K562 (cell line): ENCODE data around the gene SDHC. TPM values are rescaled to one million over a fixed set of nuclear protein-coding genes. Genes with fewer than 3 reads are reported as not detected.

Experiments
- CREM ChIP-seq: IDR thresholded peaks from 2 replicates; pipeline ENCODE4 v1.6.1; 2014; ENCODE audit warnings: antibody characterized with exemption, low read depth
- NR1H2 ChIP-seq: sonication (generic); formaldehyde crosslinking; IDR thresholded peaks from 2 replicates; pipeline ENCODE4 v1.4.0; 2020; ENCODE audit warnings: mild to moderate bottlenecking, missing genetic modification reagents
- POLR2AphosphoS2 ChIP-seq: IDR thresholded peaks from 2 replicates; pipeline ENCODE4 v1.6.1; 2012; ENCODE audit warnings: low read length, improper control_type of control experiment
- SMAD2 ChIP-seq: fragments of 150-350 bp; IDR thresholded peaks from 2 replicates; pipeline ENCODE4 v1.6.1; 2014; ENCODE audit warnings: low read depth, mild to moderate bottlenecking, low read length
- SREBF2 ChIP-seq: sonication (generic); formaldehyde crosslinking; IDR thresholded peaks from 2 replicates; pipeline ENCODE4 v1.4.0; 2020; ENCODE audit warnings: mild to moderate bottlenecking, missing genetic modification reagents
- STAT5B ChIP-seq: fragments of 250-450 bp; sonication (Bioruptor Pico); IDR thresholded peaks from 2 replicates; pipeline ENCODE4 v1.8.0; 2021; ENCODE audit warnings: mild to moderate bottlenecking, inconsistent platforms
- ZNF165 ChIP-seq: fragments of 250-450 bp; sonication (Bioruptor Pico); IDR thresholded peaks from 2 replicates; pipeline ENCODE4 v1.4.0; 2020; ENCODE audit warnings: borderline replicate concordance
- ZNF197 ChIP-seq: fragments of 200-800 bp; sonication (Bioruptor generic); IDR thresholded peaks from 2 replicates; pipeline ENCODE4 v1.6.1; 2016; ENCODE audit warnings: low read depth, missing genetic modification characterization, missing compliant biosample characterization
- ZNF347 ChIP-seq: fragments of 450-650 bp; formaldehyde crosslinking; IDR thresholded peaks from 2 replicates; pipeline ENCODE4 v1.4.0; 2020; ENCODE audit warnings: low read depth, mild to moderate bottlenecking, moderate library complexity
- polyA plus RNA-seq, 8 experiments: library from polyadenylated mRNA; depleted of rRNA in 4 of 8; stranded (reverse) in 5 of 8; unstranded in 3 of 8; fragments of >200 nt; fragmentation: Nextera tagmentation in 2 of 8; fragmentation: Illumina TruSeq in 1 of 8; extraction: Ambion mirVana in 2 of 8; extraction: Trizol in 1 of 8; gene quantifications; 2 replicates each; pipeline versions ENCODE4 v1.2.1 to v1.2.3, GENCODE V29; 2011 to 2014; ENCODE audit warnings: inconsistent platforms in 1 of 8, missing spikeins in 1 of 8
- total RNA-seq, 7 experiments: library from RNA; depleted of rRNA in 6 of 7; stranded (reverse); fragments of >200 nt in 6 of 7; fragmentation: Illumina TruSeq in 2 of 7; extraction: Trizol in 2 of 7; gene quantifications; 2 replicates each; pipeline versions ENCODE4 v1.2.1 to v1.2.3, GENCODE V29; 2011 to 2021; ENCODE audit warnings: low replicate concordance in 1 of 7
- TF ChIP-seq, protein P1 (sequence below): fragments of 250-450 bp; sonication (Bioruptor Pico); IDR thresholded peaks from 2 replicates; pipeline ENCODE4 v1.9.0; 2021; ENCODE audit warnings: mild to moderate bottlenecking, inconsistent platforms
- TF ChIP-seq, protein P2 (sequence below): fragments of 450-650 bp; formaldehyde crosslinking; IDR thresholded peaks from 2 replicates; pipeline ENCODE4 v1.4.0; 2020; ENCODE audit warnings: mild to moderate bottlenecking, moderate library complexity
- TF ChIP-seq, protein P3 (sequence below): fragments of 450-650 bp; IDR thresholded peaks from 2 replicates; pipeline ENCODE4 v1.6.1; 2018; ENCODE audit not compliant: partially characterized antibody
- TF ChIP-seq, protein P4 (sequence below): IDR thresholded peaks from 3 replicates; pipeline ENCODE4 v1.6.1; 2011; ENCODE audit warnings: borderline replicate concordance, mild to moderate bottlenecking, moderate library complexity; ENCODE audit not compliant: insufficient read length; ENCODE audit errors: extremely low read depth

Gene SDHC
- total and polyA plus RNA-seq, 9 of the 15 experiments (the other 6 are each of a cell fraction or from before 2014, with no cell fraction given) = 7.7 to 309 (median 174) TPM

DNA sequence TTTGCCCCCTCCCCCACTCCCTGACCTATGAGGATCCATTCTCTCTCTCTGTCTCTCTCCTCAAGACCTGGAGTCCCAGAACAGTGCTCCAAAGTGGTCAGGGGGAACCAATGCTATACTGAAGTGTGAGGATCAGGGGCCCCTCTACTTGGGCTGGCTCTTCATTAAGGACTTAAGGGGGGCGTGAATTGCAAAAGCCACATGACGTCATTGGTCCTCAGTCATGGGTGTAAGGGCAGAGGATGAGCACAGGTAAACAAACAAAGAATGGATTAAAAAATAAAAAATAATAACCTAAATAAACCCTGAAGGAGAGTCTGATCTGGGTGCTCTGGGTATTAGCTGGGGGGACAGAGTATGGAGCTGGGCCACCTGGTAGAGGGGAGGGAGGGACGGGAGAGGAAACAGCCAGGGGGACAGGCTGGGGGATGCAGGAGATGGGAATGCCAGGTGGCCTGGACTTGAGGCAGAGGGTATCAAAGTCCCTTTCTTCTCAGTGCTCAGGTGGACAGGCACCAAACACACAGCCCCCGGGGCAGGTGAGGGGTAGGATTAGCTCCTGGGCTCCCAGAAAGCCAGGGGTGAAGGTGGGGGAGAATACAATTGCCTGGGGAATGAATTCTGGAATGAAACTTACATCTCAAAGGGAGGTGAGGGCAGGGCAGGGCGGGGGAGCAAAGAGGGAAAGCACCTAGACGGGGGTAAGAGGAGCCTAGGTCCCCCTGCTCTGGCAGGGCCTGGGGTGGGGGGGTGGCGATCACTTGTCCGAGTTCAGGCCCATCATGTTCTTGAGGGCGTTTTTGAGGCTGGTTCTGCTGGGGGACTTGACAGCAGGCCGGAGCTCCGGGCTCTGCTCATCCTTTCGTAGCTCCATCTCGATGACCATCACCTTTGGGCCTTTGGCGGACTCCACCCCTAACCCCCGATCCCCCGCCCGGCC lies 9.0 kb upstream of the SDHC start (continued):
- TF ChIP-seq, protein P1, sequence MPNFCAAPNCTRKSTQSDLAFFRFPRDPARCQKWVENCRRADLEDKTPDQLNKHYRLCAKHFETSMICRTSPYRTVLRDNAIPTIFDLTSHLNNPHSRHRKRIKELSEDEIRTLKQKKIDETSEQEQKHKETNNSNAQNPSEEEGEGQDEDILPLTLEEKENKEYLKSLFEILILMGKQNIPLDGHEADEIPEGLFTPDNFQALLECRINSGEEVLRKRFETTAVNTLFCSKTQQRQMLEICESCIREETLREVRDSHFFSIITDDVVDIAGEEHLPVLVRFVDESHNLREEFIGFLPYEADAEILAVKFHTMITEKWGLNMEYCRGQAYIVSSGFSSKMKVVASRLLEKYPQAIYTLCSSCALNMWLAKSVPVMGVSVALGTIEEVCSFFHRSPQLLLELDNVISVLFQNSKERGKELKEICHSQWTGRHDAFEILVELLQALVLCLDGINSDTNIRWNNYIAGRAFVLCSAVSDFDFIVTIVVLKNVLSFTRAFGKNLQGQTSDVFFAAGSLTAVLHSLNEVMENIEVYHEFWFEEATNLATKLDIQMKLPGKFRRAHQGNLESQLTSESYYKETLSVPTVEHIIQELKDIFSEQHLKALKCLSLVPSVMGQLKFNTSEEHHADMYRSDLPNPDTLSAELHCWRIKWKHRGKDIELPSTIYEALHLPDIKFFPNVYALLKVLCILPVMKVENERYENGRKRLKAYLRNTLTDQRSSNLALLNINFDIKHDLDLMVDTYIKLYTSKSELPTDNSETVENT (CRISPR knock-in tag) = no peak
- TF ChIP-seq NR1H2 = no peak
- no peak for TF ChIP-seq STAT5B (CRISPR knock-in tag)
- TF ChIP-seq, protein P2, sequence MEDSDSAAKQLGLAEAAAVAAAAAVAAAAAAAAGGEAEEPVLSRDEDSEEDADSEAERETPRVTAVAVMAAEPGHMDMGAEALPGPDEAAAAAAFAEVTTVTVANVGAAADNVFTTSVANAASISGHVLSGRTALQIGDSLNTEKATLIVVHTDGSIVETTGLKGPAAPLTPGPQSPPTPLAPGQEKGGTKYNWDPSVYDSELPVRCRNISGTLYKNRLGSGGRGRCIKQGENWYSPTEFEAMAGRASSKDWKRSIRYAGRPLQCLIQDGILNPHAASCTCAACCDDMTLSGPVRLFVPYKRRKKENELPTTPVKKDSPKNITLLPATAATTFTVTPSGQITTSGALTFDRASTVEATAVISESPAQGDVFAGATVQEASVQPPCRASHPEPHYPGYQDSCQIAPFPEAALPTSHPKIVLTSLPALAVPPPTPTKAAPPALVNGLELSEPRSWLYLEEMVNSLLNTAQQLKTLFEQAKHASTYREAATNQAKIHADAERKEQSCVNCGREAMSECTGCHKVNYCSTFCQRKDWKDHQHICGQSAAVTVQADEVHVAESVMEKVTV = no peak
- TF ChIP-seq POLR2AphosphoS2 = no peak
- TF ChIP-seq, protein P3, sequence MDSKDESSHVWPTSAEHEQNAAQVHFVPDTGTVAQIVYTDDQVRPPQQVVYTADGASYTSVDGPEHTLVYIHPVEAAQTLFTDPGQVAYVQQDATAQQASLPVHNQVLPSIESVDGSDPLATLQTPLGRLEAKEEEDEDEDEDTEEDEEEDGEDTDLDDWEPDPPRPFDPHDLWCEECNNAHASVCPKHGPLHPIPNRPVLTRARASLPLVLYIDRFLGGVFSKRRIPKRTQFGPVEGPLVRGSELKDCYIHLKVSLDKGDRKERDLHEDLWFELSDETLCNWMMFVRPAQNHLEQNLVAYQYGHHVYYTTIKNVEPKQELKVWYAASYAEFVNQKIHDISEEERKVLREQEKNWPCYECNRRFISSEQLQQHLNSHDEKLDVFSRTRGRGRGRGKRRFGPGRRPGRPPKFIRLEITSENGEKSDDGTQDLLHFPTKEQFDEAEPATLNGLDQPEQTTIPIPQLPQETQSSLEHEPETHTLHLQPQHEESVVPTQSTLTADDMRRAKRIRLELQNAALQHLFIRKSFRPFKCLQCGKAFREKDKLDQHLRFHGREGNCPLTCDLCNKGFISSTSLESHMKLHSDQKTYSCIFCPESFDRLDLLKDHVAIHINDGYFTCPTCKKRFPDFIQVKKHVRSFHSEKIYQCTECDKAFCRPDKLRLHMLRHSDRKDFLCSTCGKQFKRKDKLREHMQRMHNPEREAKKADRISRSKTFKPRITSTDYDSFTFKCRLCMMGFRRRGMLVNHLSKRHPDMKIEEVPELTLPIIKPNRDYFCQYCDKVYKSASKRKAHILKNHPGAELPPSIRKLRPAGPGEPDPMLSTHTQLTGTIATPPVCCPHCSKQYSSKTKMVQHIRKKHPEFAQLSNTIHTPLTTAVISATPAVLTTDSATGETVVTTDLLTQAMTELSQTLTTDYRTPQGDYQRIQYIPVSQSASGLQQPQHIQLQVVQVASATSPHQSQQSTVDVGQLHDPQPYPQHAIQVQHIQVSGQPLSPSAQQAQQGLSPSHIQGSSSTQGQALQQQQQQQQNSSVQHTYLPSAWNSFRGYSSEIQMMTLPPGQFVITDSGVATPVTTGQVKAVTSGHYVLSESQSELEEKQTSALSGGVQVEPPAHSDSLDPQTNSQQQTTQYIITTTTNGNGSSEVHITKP = no peak
- peak; percentile 20; the same call in 1 of the 2 replicates for TF ChIP-seq CREM
- TF ChIP-seq ZNF347 (CRISPR knock-in tag) = no peak
- no peak for TF ChIP-seq ZNF165 (CRISPR knock-in tag)
- TF ChIP-seq, protein P4, sequence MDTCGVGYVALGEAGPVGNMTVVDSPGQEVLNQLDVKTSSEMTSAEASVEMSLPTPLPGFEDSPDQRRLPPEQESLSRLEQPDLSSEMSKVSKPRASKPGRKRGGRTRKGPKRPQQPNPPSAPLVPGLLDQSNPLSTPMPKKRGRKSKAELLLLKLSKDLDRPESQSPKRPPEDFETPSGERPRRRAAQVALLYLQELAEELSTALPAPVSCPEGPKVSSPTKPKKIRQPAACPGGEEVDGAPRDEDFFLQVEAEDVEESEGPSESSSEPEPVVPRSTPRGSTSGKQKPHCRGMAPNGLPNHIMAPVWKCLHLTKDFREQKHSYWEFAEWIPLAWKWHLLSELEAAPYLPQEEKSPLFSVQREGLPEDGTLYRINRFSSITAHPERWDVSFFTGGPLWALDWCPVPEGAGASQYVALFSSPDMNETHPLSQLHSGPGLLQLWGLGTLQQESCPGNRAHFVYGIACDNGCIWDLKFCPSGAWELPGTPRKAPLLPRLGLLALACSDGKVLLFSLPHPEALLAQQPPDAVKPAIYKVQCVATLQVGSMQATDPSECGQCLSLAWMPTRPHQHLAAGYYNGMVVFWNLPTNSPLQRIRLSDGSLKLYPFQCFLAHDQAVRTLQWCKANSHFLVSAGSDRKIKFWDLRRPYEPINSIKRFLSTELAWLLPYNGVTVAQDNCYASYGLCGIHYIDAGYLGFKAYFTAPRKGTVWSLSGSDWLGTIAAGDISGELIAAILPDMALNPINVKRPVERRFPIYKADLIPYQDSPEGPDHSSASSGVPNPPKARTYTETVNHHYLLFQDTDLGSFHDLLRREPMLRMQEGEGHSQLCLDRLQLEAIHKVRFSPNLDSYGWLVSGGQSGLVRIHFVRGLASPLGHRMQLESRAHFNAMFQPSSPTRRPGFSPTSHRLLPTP = no peak
- no peak for TF ChIP-seq ZNF197 (CRISPR knock-in tag)
- no peak for TF ChIP-seq SREBF2
- no peak for TF ChIP-seq SMAD2
